ENCODE results near the gene TOP3A.

TOP3A gene

DNA sequence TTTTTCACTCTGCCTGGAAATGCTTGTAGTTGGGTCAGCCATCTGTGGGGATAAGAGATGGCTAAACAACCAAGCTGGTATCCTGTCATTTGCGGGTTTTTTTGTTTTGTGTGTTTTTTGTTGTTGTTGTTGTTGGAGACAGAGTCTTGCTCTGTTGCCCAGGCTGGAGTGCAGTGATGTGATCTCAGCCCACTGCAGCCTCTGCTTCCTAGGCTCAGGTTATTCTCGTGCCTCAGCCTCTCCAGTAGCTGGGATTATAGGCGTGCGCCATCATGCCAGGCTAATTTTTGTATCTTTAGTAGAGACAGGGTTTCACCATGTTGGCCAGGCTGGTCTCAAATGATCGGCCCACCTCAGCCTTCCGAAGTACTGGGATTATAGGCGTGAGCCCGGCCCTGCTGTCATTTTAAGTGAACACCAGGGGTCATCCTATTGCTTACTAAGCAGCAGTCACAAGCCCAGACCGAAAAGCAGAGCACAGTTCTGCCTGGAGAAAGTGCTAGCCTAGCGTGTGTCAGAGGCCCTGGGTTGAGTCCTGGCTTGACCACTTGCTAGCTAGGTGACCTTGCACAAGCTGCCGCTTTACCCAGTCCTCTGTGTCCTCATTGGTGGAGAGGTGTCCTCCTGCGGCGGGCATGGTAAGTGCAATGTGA is 4.9 kb upstream of the TOP3A start:
- Histone ChIP-seq H3K9me3 (ENCODE audit: low read length) (no peaks in the 10 kb centered on the region), H3K27ac (ENCODE audit: low read depth, low read length, poor library complexity, severe bottlenecking) (no peak overlapping the region), H4K20me1 (ENCODE audit: insufficient read depth, low read length) (no peaks in the 10 kb centered on the region), H3F3A (ENCODE audit: insufficient read depth, low read length) (no peaks in the 10 kb centered on the region), H2AFZ (ENCODE audit: low read length) (no peak overlapping the region), H3K79me2 (ENCODE audit: insufficient read depth, low read length) (peaks cover 20% of the 10 kb centered on the region), H3K4me1 (ENCODE audit: insufficient read depth, low read length, severe bottlenecking) (peaks cover 59% of the 10 kb centered on the region), H3K4me2 (ENCODE audit: low read length) (peak overlapping the region; percentile 60), H3K36me3 (ENCODE audit: insufficient read depth, low read length) (peaks cover 45% of the 10 kb centered on the region), H3K27me3 (ENCODE audit: insufficient read depth, low read length) (no peaks in the 10 kb centered on the region), H3K9me2 (ENCODE audit: low read depth, low read length) (no peaks in the 10 kb centered on the region), H3K9ac (ENCODE audit: low read length) (peak overlapping the region; percentile 15; the same call in 1 of the 2 replicates), H3K4me3 (ENCODE audit: low read depth, low read length, poor library complexity, severe bottlenecking) (peak overlapping the region; percentile 39)
- no peak for TF ChIP-seq EZH2 (IDR thresholded peaks at IDR 0.05; ENCODE audit: borderline replicate concordance, low read length)
- TF ChIP-seq, protein P1, sequence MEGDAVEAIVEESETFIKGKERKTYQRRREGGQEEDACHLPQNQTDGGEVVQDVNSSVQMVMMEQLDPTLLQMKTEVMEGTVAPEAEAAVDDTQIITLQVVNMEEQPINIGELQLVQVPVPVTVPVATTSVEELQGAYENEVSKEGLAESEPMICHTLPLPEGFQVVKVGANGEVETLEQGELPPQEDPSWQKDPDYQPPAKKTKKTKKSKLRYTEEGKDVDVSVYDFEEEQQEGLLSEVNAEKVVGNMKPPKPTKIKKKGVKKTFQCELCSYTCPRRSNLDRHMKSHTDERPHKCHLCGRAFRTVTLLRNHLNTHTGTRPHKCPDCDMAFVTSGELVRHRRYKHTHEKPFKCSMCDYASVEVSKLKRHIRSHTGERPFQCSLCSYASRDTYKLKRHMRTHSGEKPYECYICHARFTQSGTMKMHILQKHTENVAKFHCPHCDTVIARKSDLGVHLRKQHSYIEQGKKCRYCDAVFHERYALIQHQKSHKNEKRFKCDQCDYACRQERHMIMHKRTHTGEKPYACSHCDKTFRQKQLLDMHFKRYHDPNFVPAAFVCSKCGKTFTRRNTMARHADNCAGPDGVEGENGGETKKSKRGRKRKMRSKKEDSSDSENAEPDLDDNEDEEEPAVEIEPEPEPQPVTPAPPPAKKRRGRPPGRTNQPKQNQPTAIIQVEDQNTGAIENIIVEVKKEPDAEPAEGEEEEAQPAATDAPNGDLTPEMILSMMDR (IDR thresholded peaks at IDR 0.05; ENCODE audit: low read length), result peak; percentile 61

DNA sequence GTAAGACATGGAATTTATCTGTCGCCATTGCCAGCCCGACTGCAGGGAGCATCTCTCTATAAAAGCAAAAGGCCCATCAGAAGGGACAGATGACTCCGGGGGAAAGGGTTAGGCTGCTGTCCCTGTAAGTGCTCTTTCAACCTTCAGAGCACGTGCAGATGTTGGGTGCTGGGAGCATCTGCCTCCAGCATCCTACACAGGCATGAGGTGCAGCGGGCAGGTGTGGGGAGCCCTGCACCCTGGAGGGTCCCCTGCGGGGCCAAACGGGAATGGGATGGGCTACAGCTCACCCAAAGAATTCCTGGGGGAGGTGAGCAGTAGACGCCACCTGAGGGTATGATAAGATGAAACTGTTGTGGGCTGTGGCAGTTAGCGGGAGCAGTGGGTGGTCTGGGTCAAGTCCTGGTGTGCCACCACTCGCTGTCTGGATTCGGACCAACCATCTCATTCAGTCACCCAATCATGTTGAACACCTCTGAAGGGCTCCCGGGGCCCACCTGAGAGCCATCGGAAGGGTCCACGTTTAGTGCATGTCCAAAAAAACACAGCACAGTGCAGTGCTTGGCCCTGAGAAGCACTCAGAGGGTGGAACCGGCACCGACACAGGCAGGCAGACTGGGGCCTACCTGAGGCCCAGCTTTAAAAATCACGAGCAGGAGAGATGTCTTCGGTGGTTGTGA is 4.1 kb upstream of the TOP3A start:
- H3K4me2 ChIP-seq (ENCODE audit: low read length), result peak overlapping the region; percentile 60; the same call in 1 of the 2 replicates
- TF ChIP-seq EZH2 (IDR thresholded peaks at IDR 0.05; ENCODE audit: borderline replicate concordance, low read length), result no peak
- TF ChIP-seq, protein P1 (IDR thresholded peaks at IDR 0.05; ENCODE audit: low read length), result no peak
- peaks cover 38% of the 10 kb centered on the region; the same call in 1 of the 2 replicates for H3K36me3 ChIP-seq (ENCODE audit: insufficient read depth, low read length)
- no peaks in the 10 kb centered on the region for H4K20me1 ChIP-seq (ENCODE audit: insufficient read depth, low read length)
- peak overlapping the region; percentile 39 for H3K4me3 ChIP-seq (ENCODE audit: low read depth, low read length, poor library complexity, severe bottlenecking)
- peak overlapping the region; percentile 15; the same call in 1 of the 2 replicates for H3K9ac ChIP-seq (ENCODE audit: low read length)
- no peaks in the 10 kb centered on the region for H3F3A ChIP-seq (ENCODE audit: insufficient read depth, low read length)
- H2AFZ ChIP-seq (ENCODE audit: low read length), result no peak overlapping the region
- peaks cover 59% of the 10 kb centered on the region for H3K4me1 ChIP-seq (ENCODE audit: insufficient read depth, low read length, severe bottlenecking)
- no peaks in the 10 kb centered on the region for H3K9me3 ChIP-seq (ENCODE audit: low read length)
- H3K27me3 ChIP-seq (ENCODE audit: insufficient read depth, low read length), result no peaks in the 10 kb centered on the region
- no peaks in the 10 kb centered on the region for H3K9me2 ChIP-seq (ENCODE audit: low read depth, low read length)
- H3K79me2 ChIP-seq (ENCODE audit: insufficient read depth, low read length), result peaks cover 25% of the 10 kb centered on the region
- H3K27ac ChIP-seq (ENCODE audit: low read depth, low read length, poor library complexity, severe bottlenecking), result no peak overlapping the region

DNA sequence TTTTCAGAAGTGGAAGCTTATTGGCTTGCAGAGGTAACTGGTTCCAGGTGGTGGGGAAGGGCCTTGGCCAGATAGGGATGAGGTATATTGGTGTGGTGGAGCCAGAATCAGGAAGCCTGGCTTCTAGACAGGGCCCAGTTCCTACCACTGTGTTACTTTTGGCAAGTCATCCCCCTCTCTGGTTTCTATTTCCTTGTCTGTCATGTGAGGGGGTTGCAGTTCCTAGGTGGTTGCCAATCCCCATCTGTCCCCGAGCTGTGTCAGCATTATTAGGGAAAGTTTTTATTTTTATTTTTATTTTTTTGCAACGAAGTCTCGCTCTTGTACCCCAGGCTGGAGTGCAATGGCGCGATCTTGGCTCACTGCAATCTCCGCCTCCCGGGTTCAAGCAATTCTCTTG is 3.3 kb upstream of the TOP3A start:
- peak overlapping the region; percentile 10 for H3K4me3 ChIP-seq (ENCODE audit: low read depth, low read length, poor library complexity, severe bottlenecking)

More for the DNA sequence above, 3.3 kb upstream of the TOP3A start:
- Histone ChIP-seq H3K79me2 (ENCODE audit: insufficient read depth, low read length) (peaks cover 33% of the 10 kb centered on the region), H3K9me3 (ENCODE audit: low read length) (no peaks in the 10 kb centered on the region), H3K9me2 (ENCODE audit: low read depth, low read length) (no peaks in the 10 kb centered on the region), H4K20me1 (ENCODE audit: insufficient read depth, low read length) (no peaks in the 10 kb centered on the region), H3K36me3 (ENCODE audit: insufficient read depth, low read length) (peaks cover 41% of the 10 kb centered on the region; the same call in 1 of the 2 replicates), H3K27ac (ENCODE audit: low read depth, low read length, poor library complexity, severe bottlenecking) (no peak overlapping the region), H3K4me1 (ENCODE audit: insufficient read depth, low read length, severe bottlenecking) (peaks cover 66% of the 10 kb centered on the region), H2AFZ (ENCODE audit: low read length) (no peak overlapping the region), H3K9ac (ENCODE audit: low read length) (no peak overlapping the region), H3F3A (ENCODE audit: insufficient read depth, low read length) (no peaks in the 10 kb centered on the region), H3K4me2 (ENCODE audit: low read length) (peak overlapping the region; percentile 56), H3K27me3 (ENCODE audit: insufficient read depth, low read length) (no peaks in the 10 kb centered on the region)
- TF ChIP-seq, protein P1 (IDR thresholded peaks at IDR 0.05; ENCODE audit: low read length), result no peak
- no peak for TF ChIP-seq EZH2 (IDR thresholded peaks at IDR 0.05; ENCODE audit: borderline replicate concordance, low read length)
